Testis (tissue), 3 donors: ENCODE data around the gene C19orf85. TPM values are rescaled to one million over a fixed set of nuclear protein-coding genes. Genes with fewer than 3 reads are reported as not detected.

ENCODE experiments used
- DNase-seq: peaks from one replicate; pipeline ENCODE4 v3.0.0-alpha.2; 2019
- H3K27ac ChIP-seq, 2 donors: fragments of 200-600 bp; sonication (generic); one replicate each; pipeline ENCODE4 v1.5.1; 2019
- H3K27me3 ChIP-seq: fragments of 200-600 bp; sonication (generic); one replicate; pipeline ENCODE4 v1.5.1; 2019
- H3K36me3 ChIP-seq: fragments of 200-600 bp; sonication (generic); one replicate; pipeline ENCODE4 v1.5.1; 2017; ENCODE audit warnings: low read depth; ENCODE audit errors: missing control alignments
- H3K4me1 ChIP-seq: fragments of 200-600 bp; sonication (generic); one replicate; pipeline ENCODE4 v1.5.1; 2019
- H3K4me3 ChIP-seq, 2 donors: fragments of 200-600 bp; sonication (generic); one replicate each; pipeline ENCODE4 v1.5.1; 2017 to 2019
- H3K9me3 ChIP-seq: fragments of 200-600 bp; sonication (generic); one replicate; pipeline ENCODE4 v1.5.1; 2017
- CTCF ChIP-seq, 3 experiments: fragments of 450-650 bp in 2 of 3; fragments of 200-600 bp in 1 of 3; sonication (generic) in 1 of 3; IDR thresholded peaks; one replicate each; pipeline ENCODE4 v1.5.1; 2016 to 2019; ENCODE audit warnings: antibody characterized with exemption in 3 of 3, mild to moderate bottlenecking in 2 of 3, moderate library complexity in 1 of 3
- POLR2A ChIP-seq: fragments of 450-650 bp; IDR thresholded peaks from one replicate; pipeline ENCODE4 v1.6.1; 2017; ENCODE audit warnings: antibody characterized with exemption, mild to moderate bottlenecking, moderate library complexity
- WGBS, 2 donors: methylation state at CpG; one replicate each; pipeline ENCODE4 v1.1.5; 2018; 5-methylcytosine and 5-hydroxymethylcytosine counted together
- intact Hi-C: fragments of 100-400 bp; cut with DNase I; formaldehyde crosslinking; loops from one replicate; pipeline ENCODE4 v1.15.1; 2023; ENCODE audit warnings: low total_unique reads
- polyA plus RNA-seq: library from polyadenylated mRNA; stranded (reverse); fragments of 350-450 nt; fragmentation: Illumina TruSeq; extraction: RNeasy Lipid Tissue Mini Kit (QIAGEN cat#74804); gene quantifications from one replicate; pipeline ENCODE4 v1.2.3, GENCODE V29; 2014; ENCODE audit warnings: low read depth, low replicate concordance; ENCODE audit not compliant: insufficient read depth
- total RNA-seq, 2 donors: library from RNA; depleted of rRNA; stranded (reverse); fragments of >200 nt; gene quantifications; one replicate each; pipeline ENCODE4 v1.2.3, GENCODE V29; 2016

Gene C19orf85
- total and polyA plus RNA-seq, 3 donors from 2014 or later, result not detected

GRCh38 chr19:55472463-55472862, 7.9 kb upstream of the C19orf85 start:
- Histone ChIP-seq H3K4me1 (peaks cover 12% of the 10 kb centered on the region), H3K27ac (no peak overlapping the region), H3K36me3 (no peaks in the 10 kb centered on the region), H3K9me3 (no peaks in the 10 kb centered on the region), H3K4me3 (no peak overlapping the region), H3K27me3 (no peaks in the 10 kb centered on the region)
- 86 to 88% methylated on average over 4 to 8 of the region's 8 CpGs for WGBS, 2 donors
- intact Hi-C loops, result no loop called here
- TF ChIP-seq CTCF (IDR thresholded peaks at IDR 0.05) (no peak), POLR2A (no peak)
- DNase-seq, result no peak

GRCh38 chr19:55471266-55471665, 6.7 kb upstream of the C19orf85 start:
- Histone ChIP-seq H3K4me1 (peaks cover 13% of the 10 kb centered on the region), H3K27me3 (no peaks in the 10 kb centered on the region), H3K36me3 (no peaks in the 10 kb centered on the region), H3K9me3 (no peaks in the 10 kb centered on the region), H3K4me3 (no peak overlapping the region), H3K27ac (no peak overlapping the region)
- intact Hi-C loops, result no loop called here
- TF ChIP-seq CTCF (IDR thresholded peaks at IDR 0.05) (no peak), POLR2A (no peak)
- DNase-seq, result no peak
- WGBS, 2 donors, result 85 to 91% methylated on average over 13 of the region's 13 CpGs

GRCh38 chr19:55468054-55468393, 3.5 kb upstream of the C19orf85 start:
- Histone ChIP-seq H3K4me3 (no peak overlapping the region), H3K27me3 (no peaks in the 10 kb centered on the region), H3K27ac (no peak overlapping the region), H3K36me3 (no peaks in the 10 kb centered on the region), H3K4me1 (peaks cover 9% of the 10 kb centered on the region), H3K9me3 (no peaks in the 10 kb centered on the region)
- WGBS, 2 donors, result 7 to 20% methylated on average over 4 of the region's 4 CpGs
- intact Hi-C loops, result no loop called here
- TF ChIP-seq CTCF (IDR thresholded peaks at IDR 0.05), result peak in 1 of 3 experiments; percentile 1
- no peak for TF ChIP-seq POLR2A
- DNase-seq, result no peak

GRCh38 chr19:55467236-55468053, 2.9 kb upstream of the C19orf85 start:
- Histone ChIP-seq H3K9me3 (no peaks in the 10 kb centered on the region), H3K27ac (no peak overlapping the region), H3K36me3 (no peaks in the 10 kb centered on the region), H3K27me3 (no peaks in the 10 kb centered on the region), H3K4me1 (peaks cover 9% of the 10 kb centered on the region), H3K4me3 (no peak overlapping the region)
- TF ChIP-seq POLR2A (no peak), CTCF (IDR thresholded peaks at IDR 0.05) (peak; percentile 93 to 99 (median 97))
- peak; percentile 79 for DNase-seq
- 25 to 28% methylated on average over 27 to 29 of the region's 29 CpGs for WGBS, 2 donors
- intact Hi-C loops, result no loop called here

- intact Hi-C loops, result no loop called here
- no peak for DNase-seq
- Histone ChIP-seq H3K4me3 (no peak overlapping the region), H3K27ac (no peak overlapping the region), H3K4me1 (peaks cover 10% of the 10 kb centered on the region), H3K36me3 (no peaks in the 10 kb centered on the region), H3K27me3 (no peaks in the 10 kb centered on the region), H3K9me3 (no peaks in the 10 kb centered on the region)
- WGBS, 2 donors, result 72 to 96% methylated on average over 4 of the region's 4 CpGs
- TF ChIP-seq POLR2A (no peak), CTCF (IDR thresholded peaks at IDR 0.05) (no peak)
Measured at GRCh38 chr19:55466241-55466614, 1.7 kb upstream of the C19orf85 start.
